ENCODE data around the gene VAT1. TPM values are rescaled to one million over a fixed set of nuclear protein-coding genes. Genes with fewer than 3 reads are reported as not detected.
A peak's percentile ranks its signal among the peaks of the same experiment; 100 is the strongest.

Gene VAT1
- total and polyA plus RNA-seq, 2 donors (not counting 1 experiment from before 2014, with no cell fraction given), result 234 to 297 TPM

- Histone ChIP-seq H3K27me3 (ENCODE audit: control insufficient read depth, insufficient read depth, low read length) (no peaks in the 10 kb centered on the region), H3K9ac (ENCODE audit: insufficient read depth, low read length) (peak within 1 kb of the TSS; percentile 58), H3K9me3 (ENCODE audit: control insufficient read depth, insufficient read depth, low read depth, low read length) (no peaks in the 10 kb centered on the region), H2AFZ (ENCODE audit: low read length) (peak within 1 kb of the TSS; percentile 91), H3K27ac (ENCODE audit: insufficient read depth, low read length) (peak within 1 kb of the TSS; percentile 43), H3K4me2 (ENCODE audit: extremely low read depth, insufficient read depth, low read length) (peak within 1 kb of the TSS; percentile 100), H3K4me3 (replicated peaks in 1 of 4; ENCODE audit: control extremely low read depth in 1 of 4, insufficient read depth in 1 of 4, low read depth in 3 of 4, low read length in 4 of 4) (peak within 1 kb of the TSS; percentile 59 to 76 (median 68)), H3K36me3 (ENCODE audit: control insufficient read depth, insufficient read depth, low read length) (no peaks in the 10 kb centered on the region), H3K4me1 (ENCODE audit: control insufficient read depth, extremely low read depth, insufficient read depth, low read length) (peaks cover 13% of the 10 kb centered on the region), H3K79me2 (ENCODE audit: control insufficient read depth, insufficient read depth, low read length) (peaks cover 20% of the 10 kb centered on the region), H4K20me1 (ENCODE audit: control insufficient read depth, extremely low read depth, insufficient read depth, low read length) (no peaks in the 10 kb centered on the region)
- peak; percentile 93 to 95 for DNase-seq (ENCODE audit: low read depth in 2 of 2)
- no peak for TF ChIP-seq EZH2 (IDR thresholded peaks at IDR 0.05; ENCODE audit: low read length, missing control alignments)
- TF ChIP-seq, protein P1, sequence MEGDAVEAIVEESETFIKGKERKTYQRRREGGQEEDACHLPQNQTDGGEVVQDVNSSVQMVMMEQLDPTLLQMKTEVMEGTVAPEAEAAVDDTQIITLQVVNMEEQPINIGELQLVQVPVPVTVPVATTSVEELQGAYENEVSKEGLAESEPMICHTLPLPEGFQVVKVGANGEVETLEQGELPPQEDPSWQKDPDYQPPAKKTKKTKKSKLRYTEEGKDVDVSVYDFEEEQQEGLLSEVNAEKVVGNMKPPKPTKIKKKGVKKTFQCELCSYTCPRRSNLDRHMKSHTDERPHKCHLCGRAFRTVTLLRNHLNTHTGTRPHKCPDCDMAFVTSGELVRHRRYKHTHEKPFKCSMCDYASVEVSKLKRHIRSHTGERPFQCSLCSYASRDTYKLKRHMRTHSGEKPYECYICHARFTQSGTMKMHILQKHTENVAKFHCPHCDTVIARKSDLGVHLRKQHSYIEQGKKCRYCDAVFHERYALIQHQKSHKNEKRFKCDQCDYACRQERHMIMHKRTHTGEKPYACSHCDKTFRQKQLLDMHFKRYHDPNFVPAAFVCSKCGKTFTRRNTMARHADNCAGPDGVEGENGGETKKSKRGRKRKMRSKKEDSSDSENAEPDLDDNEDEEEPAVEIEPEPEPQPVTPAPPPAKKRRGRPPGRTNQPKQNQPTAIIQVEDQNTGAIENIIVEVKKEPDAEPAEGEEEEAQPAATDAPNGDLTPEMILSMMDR (conservative IDR thresholded peaks at IDR 0.05 in 1 of 2, IDR thresholded peaks at IDR 0.05 in 1 of 2; ENCODE audit: low read depth in 1 of 2, low read length in 2 of 2), result peak; percentile 81 to 92
Measured at GRCh38 chr17:43024407-43025289, 2.5 kb upstream of the VAT1 start, which contains the start of gene RND2. Gene RND2 (plus strand): TSS chr17:43025231. CDS start chr17:43025348, 117 bp downstream.

- TF ChIP-seq EZH2 (IDR thresholded peaks at IDR 0.05; ENCODE audit: low read length, missing control alignments), result no peak
- TF ChIP-seq, protein P1 (conservative IDR thresholded peaks at IDR 0.05 in 1 of 2, IDR thresholded peaks at IDR 0.05 in 1 of 2; ENCODE audit: low read depth in 1 of 2, low read length in 2 of 2), result no peak
- H3K9me3 ChIP-seq (ENCODE audit: control insufficient read depth, insufficient read depth, low read depth, low read length), result no peaks in the 10 kb centered on the region
- peaks cover 17% of the 10 kb centered on the region for H3K4me1 ChIP-seq (ENCODE audit: control insufficient read depth, extremely low read depth, insufficient read depth, low read length)
- peaks cover 33% of the 10 kb centered on the region for H3K79me2 ChIP-seq (ENCODE audit: control insufficient read depth, insufficient read depth, low read length)
- H3K27ac ChIP-seq (ENCODE audit: insufficient read depth, low read length), result peak overlapping the region; percentile 81
- H2AFZ ChIP-seq (ENCODE audit: low read length), result peak overlapping the region; percentile 70
- H4K20me1 ChIP-seq (ENCODE audit: control insufficient read depth, extremely low read depth, insufficient read depth, low read length), result no peaks in the 10 kb centered on the region
- DNase-seq (ENCODE audit: low read depth in 2 of 2), result peak; percentile 58
- peaks cover 10% of the 10 kb centered on the region for H3K36me3 ChIP-seq (ENCODE audit: control insufficient read depth, insufficient read depth, low read length)
- H3K9ac ChIP-seq (ENCODE audit: insufficient read depth, low read length), result peak overlapping the region; percentile 71
- H3K4me2 ChIP-seq (ENCODE audit: extremely low read depth, insufficient read depth, low read length), result peak overlapping the region; percentile 80
- peak overlapping the region; percentile 74 to 96 (median 78) for H3K4me3 ChIP-seq (replicated peaks in 1 of 4; ENCODE audit: control extremely low read depth in 1 of 4, insufficient read depth in 1 of 4, low read depth in 3 of 4, low read length in 4 of 4)
- H3K27me3 ChIP-seq (ENCODE audit: control insufficient read depth, insufficient read depth, low read length), result no peaks in the 10 kb centered on the region
Measured at GRCh38 chr17:43020789-43021740, 1.1 kb downstream of the VAT1 start.
